HepG2 (cell line): ENCODE data around the gene TMEM141. TPM values are rescaled to one million over a fixed set of nuclear protein-coding genes. Genes with fewer than 3 reads are reported as not detected.

Source experiments
- AKAP8 ChIP-seq: sonication (generic); formaldehyde crosslinking; IDR thresholded peaks from 2 replicates; pipeline ENCODE4 v1.5.1; 2020; ENCODE audit warnings: mild to moderate bottlenecking, missing genetic modification reagents
- ARID4A ChIP-seq: sonication (generic); formaldehyde crosslinking; IDR thresholded peaks from 2 replicates; pipeline ENCODE4 v1.5.0; 2020; ENCODE audit warnings: mild to moderate bottlenecking, missing genetic modification reagents, borderline replicate concordance
- EZH2 ChIP-seq: conservative IDR thresholded peaks from 2 replicates; pipeline ENCODE4 v1.6.1; 2012; ENCODE audit warnings: mild to moderate bottlenecking, low read depth, low read length, moderate library complexity
- IKZF5 ChIP-seq: IDR thresholded peaks from 2 replicates; pipeline ENCODE4 v1.6.1; 2018; ENCODE audit warnings: missing genetic modification reagents, mild to moderate bottlenecking, missing compliant biosample characterization
- MEIS1 ChIP-seq: sonication (generic); formaldehyde crosslinking; IDR thresholded peaks from 2 replicates; pipeline ENCODE4 v1.9.0; 2021; ENCODE audit warnings: mild to moderate bottlenecking, missing genetic modification reagents, moderate library complexity, borderline replicate concordance
- RBFOX2 ChIP-seq: fragments of 200-400 bp; formaldehyde crosslinking; IDR thresholded peaks from 2 replicates; pipeline ENCODE4 v1.6.1; 2017; ENCODE audit warnings: low read depth, mild to moderate bottlenecking, low read length
- SALL2 ChIP-seq: sonication (generic); formaldehyde crosslinking; IDR thresholded peaks from 2 replicates; pipeline ENCODE4 v1.8.1; 2023; ENCODE audit warnings: mild to moderate bottlenecking, missing genetic modification reagents, inconsistent platforms
- SIX4 ChIP-seq: sonication (generic); formaldehyde crosslinking; IDR thresholded peaks from 2 replicates; pipeline ENCODE4 v1.4.0; 2020; ENCODE audit warnings: missing genetic modification reagents
- USF2 ChIP-seq, 2 experiments: sonication (generic) in 1 of 2; formaldehyde crosslinking in 1 of 2; IDR thresholded peaks; 2 replicates each; pipeline versions ENCODE4 v1.5.1 to v1.6.1; 2011 to 2020; ENCODE audit warnings: borderline replicate concordance in 1 of 2, low read depth in 1 of 2, low read length in 1 of 2, mild to moderate bottlenecking in 1 of 2, missing genetic modification reagents in 1 of 2, moderate library complexity in 1 of 2
- ZNF687 ChIP-seq: sonication (generic); formaldehyde crosslinking; IDR thresholded peaks from 2 replicates; pipeline ENCODE4 v1.5.1; 2020; ENCODE audit warnings: mild to moderate bottlenecking, missing genetic modification reagents, moderate library complexity
- ZNF709 ChIP-seq: sonication (generic); formaldehyde crosslinking; IDR thresholded peaks from 2 replicates; pipeline ENCODE4 v1.5.0; 2020; ENCODE audit warnings: mild to moderate bottlenecking, missing genetic modification reagents
- polyA plus RNA-seq, 8 experiments: library from polyadenylated mRNA; depleted of rRNA in 3 of 8; stranded (reverse) in 7 of 8; unstranded in 1 of 8; fragments of >200 nt; fragmentation: Illumina TruSeq in 4 of 8; extraction: Trizol in 4 of 8; gene quantifications; 2 replicates each; pipeline versions ENCODE4 v1.2.1 to v1.2.3, GENCODE V29; 2011 to 2016; ENCODE audit warnings: low read depth in 4 of 8, missing spikeins in 1 of 8, mixed read lengths in 1 of 8; ENCODE audit not compliant: insufficient read depth in 1 of 8
- total RNA-seq, 5 experiments: library from RNA; depleted of rRNA; stranded (reverse); fragments of >200 nt; fragmentation: Illumina TruSeq; extraction: Trizol; gene quantifications; 2 replicates each; pipeline ENCODE4 v1.2.3, GENCODE V29; 2016; ENCODE audit warnings: low read depth in 1 of 5

Gene TMEM141
- total and polyA plus RNA-seq, 2 of the 13 experiments (the other 11 are each of a cell fraction or from before 2014, with no cell fraction given): 81.0 to 202 TPM

- TF ChIP-seq ZNF709 (0 out of 2 replicates have a peak, but pooled peaks have one; percentile 34), ARID4A (CRISPR knock-in tag) (peak; percentile 54; the same call in 1 of the 2 replicates), SIX4 (CRISPR knock-in tag) (no peak), IKZF5 (CRISPR knock-in tag) (0 out of 2 replicates have a peak, but pooled peaks have one; percentile 14), SALL2 (CRISPR knock-in tag) (no peak), AKAP8 (CRISPR knock-in tag) (peak; percentile 83), EZH2 (no peak), RBFOX2 (peak; percentile 21; the same call in 1 of the 2 replicates), ZNF687 (peak; percentile 69), MEIS1 (CRISPR knock-in tag) (no peak), USF2 (IDR thresholded peaks at IDR 0.05; ENCODE audit: low read depth, low read length) (no peak), USF2 (CRISPR knock-in tag; IDR thresholded peaks at IDR 0.05; ENCODE audit: borderline replicate concordance) (peak; percentile 27; the same call in 1 of the 2 replicates)
- TF ChIP-seq, all 625 proteins: peak for 131
Observed at GRCh38 chr9:136807281-136808074, 16.3 kb downstream of the TMEM141 start, which contains the start of gene RABL6 (continued).
